GM12872 (cell line): Measurements from ENCODE around the gene TRIM46.

Source experiments
- CTCF ChIP-seq: IDR thresholded peaks from 3 replicates; pipeline ENCODE4 v1.5.1; 2011; ENCODE audit warnings: low read depth, mild to moderate bottlenecking, low read length, moderate library complexity; ENCODE audit not compliant: insufficient read depth

Gene TRIM46

GRCh38 chr1:155145491-155145890 is 28.2 kb upstream of the TRIM46 start:
- no peak for TF ChIP-seq CTCF

GRCh38 chr1:155158991-155159390 is 14.7 kb upstream of the TRIM46 start:
- TF ChIP-seq CTCF = no peak

- no peak for TF ChIP-seq CTCF
Measured at GRCh38 chr1:155160128-155160527, 13.5 kb upstream of the TRIM46 start.

- TF ChIP-seq CTCF = no peak
Measured at GRCh38 chr1:155166051-155166470, 7.6 kb upstream of the TRIM46 start.

GRCh38 chr1:155166471-155167165 is 7.0 kb upstream of the TRIM46 start:
- TF ChIP-seq CTCF = no peak

GRCh38 chr1:155167166-155168104 is 6.2 kb upstream of the TRIM46 start:
- TF ChIP-seq CTCF = peak; percentile 94

GRCh38 chr1:155168456-155169210 is 5.0 kb upstream of the TRIM46 start:
- no peak for TF ChIP-seq CTCF
